ENCODE data around the gene FAM184A.
A peak's percentile ranks its signal among the peaks of the same experiment; 100 is the strongest.

The FAM184A gene

DNA sequence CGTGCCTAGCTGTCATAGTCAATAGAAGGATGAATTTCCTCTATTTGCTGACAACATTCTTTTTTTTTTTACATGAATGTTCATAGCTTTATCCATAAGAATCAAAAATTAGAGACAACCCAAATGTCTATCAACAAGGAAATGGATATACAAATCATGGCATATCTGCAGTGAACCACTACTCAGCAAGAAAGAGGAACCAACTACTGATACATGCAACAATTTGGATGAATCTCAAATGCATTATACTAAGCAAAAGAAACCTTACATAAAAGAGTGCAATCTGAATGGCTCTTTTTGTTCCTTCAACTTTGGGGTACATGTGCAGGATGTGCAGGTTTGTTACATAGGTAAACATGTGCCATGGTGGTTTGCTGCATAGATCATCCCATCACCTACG is 125.8 kb downstream of the FAM184A start:
- DNase-seq, result peak; percentile 12 to 14

DNA sequence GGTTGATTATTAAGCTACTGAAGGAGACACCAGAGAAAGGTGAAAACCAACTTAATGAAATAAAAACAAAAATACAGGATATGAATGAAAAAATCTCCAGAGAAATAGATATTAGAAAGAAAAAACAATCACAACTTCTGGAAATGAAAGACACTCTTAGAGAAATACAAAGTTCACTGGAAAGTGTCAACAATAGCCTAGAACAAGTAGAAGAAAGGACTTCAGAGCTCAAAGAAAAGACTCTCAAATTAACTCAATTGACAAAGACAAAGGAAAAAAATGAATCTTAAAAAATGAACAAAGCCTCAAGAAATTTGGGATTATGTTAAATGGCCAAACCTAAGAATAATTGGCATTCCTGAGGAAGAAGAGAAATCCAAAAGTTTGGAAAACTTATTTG is 133.2 kb downstream of the FAM184A start:
- no peak for DNase-seq

DNA sequence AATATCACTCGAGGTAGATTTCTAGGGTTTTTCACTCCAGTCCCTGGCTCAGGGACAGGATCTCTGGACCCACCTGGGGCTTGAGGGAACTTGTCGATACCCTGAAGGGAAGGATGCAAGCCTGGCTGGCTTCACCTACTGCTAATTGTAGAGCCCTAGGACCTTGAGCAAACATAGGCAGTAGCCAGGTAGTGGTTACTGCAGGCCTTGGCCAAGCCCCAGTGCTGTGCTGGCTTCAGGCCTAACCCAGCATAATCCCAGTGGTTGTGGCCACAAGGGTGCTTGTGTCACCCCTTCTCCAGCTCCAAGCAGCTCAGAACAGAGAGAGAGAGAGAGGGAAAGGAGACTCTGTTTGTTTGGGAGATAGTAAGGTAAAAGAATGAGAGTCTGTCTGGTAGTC is 137.7 kb downstream of the FAM184A start:
- DNase-seq, result no peak

DNA sequence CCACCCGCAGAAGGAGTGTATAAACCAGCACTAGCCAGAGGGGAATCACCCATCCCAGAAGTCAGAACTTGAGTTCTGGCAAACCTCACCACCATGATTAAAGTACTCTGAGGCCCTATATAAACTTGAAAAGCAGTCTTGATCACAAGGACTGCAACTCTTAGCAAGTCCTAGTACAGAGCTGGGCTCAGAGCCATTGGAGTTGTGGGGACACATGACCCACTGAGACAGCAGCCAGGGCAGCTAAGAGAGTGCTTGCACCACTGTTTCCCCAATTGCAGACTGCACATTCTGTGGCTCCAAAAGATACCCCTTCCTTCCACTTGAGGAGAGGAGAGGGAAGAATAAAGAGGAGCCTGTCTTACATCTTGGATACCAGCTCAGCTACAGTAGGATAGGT is 138.8 kb downstream of the FAM184A start:
- DNase-seq, result no peak

DNA sequence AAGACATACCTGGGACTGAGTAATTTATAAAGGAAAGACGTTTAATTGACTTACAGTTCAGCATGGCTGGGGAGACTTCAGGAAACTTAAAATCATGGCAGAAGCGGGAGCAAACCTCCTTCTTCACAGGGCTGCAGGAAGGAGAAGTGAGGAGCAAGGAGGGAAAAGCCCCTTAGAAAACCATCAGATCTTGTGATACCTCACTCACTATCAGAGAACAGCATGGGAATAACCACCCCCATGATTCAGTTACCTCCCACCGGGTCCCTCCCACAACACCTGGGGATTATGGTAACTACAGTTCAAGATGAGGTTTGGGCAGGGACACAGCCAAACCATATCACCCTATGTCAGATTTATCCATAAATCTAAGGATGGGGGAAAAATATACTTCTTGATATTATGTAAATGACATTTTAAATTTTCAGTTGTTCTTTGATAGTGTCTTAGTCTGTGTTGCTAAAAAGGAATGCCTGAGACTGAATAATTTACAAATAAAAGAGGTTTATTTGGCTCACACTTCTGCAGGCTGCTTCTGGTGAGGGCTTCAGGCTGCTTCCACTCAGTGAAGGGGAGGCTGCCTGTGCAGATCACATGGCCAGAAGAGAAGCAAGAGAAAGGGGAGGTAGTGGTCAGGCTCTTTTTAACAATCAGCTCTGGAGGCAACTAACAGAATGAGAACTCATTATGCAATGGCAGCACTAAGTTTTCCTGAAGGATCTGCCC is 142.3 kb downstream of the FAM184A start:
- DNase-seq, result no peak

DNA sequence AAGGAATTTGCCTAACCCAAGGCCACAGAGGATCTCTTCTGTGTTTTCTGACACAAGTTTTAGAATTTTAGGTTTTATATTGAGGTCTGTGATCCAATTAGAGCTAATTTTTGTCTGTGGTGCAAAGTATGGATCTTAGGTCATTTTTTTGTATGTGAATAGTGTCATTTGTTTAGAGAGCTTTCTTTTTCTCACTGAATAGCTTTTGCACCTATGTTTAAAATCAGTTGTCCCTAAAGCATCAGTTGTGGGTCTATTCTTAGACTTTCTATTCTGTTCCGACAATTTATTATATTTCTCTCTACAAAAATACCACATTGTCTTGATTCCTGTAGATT is 143.2 kb downstream of the FAM184A start:
- no peak for DNase-seq

DNA sequence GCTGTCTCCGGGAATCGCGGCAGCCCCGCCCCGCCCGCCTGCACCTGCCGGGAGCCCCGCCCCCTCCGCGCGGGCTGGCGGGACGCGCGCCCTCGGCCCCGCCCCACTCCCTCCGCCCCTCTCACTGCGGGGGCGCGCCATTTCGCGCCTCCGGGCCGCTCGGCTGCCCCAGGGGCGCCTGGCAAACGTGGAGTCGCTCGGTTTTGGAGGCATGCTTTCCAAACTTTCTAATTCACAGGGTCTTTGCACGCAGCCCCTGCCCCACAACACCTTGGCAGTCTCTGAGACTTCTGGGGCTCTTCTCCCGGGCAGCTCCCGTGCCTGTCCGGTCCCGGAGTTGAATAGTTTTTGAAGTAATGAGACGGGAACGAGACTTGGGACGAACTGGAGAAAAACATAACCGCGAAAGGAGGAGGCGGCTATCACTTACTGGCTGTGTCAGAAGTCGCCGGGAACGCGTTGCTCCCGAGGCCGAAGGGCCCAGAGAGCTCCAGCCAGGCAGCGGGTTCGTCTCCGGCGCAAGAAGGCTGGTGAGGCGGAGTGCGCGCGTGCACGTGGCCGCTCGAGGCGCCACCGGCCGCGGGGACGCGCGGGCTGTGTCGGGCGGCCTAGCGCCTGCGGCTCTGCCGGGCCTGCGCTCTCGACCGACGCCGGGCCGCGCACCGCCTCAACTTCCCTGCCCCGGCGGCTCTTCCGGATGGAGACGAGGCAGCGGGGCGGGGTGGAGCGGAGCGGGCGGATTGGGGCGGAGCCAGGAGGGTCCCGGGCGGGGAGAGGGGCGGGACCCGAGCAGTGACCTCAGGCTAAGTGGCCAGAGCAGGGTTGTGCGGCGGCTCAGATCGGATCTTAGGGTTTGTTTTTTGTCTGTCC is 143.8 kb downstream of the FAM184A start, which contains the start of gene MCM9:
MCM9 (minus strand) TSS at position 699 of the 870 bp plus-strand sequence. CDS start 3,436 bp downstream, outside the sequence.
- peak; percentile 95 to 97 for DNase-seq

DNA sequence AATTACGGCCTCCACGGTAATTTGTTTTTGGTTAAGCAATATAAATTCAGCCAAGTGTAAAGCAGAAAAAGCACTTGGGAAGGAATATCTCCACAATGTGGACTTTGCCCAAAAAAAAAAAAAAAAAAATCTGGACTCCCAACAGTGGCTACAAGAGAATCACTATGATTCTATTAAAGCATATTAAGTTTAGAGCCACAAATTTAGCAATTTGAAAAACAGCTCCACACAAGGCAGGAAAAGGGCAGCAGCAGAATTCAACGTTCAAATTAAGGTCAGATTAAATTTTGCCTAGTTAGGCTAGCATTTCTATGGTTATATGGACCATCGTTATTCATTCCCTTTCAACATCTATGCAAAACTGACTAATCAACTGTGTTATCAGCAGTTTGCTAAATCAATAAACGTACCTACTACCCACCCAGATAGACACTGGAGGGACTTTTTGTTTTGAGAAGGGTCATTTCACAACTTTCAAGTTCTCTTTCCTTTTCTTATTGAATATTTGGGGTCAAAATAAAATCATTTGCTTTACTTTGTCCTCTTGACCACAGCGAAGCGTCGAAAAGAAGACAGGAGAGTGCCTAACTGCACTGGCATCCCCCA is 144.5 kb downstream of the FAM184A start:
- DNase-seq, result no peak

DNA sequence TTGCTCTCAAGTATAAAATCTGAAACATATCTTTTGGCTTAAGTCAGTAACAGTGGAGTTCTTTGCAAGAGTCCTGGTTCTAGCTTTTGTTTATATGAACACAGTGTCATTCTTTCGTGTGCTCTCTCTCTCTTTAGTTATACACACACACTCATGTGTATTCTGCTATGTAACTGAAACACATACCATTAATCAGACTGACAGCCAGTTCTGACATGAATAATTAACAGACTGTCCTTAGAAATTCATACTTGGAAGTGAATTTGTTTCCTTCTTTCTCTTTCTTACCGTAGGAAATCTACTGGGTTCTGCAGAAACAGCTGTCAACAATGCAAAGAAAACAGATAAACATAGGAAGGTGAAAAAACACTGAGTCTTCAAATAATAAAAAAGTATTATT is 146.0 kb downstream of the FAM184A start:
- DNase-seq, result no peak

DNA sequence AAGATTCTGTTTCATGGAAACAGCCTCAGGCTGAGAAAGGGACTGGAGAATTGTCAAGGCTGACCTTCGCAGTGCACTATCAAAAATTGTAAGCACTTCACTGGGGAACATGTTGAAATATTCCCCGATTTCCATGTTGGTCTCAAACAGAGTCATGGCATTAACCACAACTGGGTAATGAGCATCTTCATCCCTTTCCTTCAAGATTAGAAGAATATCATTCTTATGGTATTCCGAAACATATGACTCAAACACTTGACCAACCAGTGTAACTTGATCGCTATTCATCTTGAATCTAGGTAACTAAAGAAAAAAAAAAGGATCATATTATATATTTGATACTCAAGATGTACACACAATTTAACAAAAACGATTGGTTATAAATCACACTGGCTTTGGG is 147.0 kb downstream of the FAM184A start:
- no peak for DNase-seq

DNA sequence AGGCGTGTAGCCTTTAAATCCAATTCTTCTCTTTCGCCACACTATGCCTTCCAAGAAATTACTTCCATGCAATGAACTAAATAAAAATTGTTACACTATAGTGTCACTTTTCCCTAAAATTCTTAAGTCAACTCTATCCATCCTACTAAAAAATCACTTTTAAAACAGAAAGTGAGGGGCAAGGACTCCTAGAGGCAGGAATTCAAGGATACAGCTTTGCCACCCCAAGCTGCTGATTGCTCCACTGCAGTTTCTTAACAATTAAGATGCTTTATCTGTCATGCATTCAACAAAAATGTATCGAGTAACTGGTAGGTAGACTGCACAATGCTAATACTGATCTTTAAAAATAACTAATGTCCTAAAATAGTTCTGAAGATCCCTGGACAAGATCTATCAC is 147.8 kb downstream of the FAM184A start:
- no peak for DNase-seq

DNA sequence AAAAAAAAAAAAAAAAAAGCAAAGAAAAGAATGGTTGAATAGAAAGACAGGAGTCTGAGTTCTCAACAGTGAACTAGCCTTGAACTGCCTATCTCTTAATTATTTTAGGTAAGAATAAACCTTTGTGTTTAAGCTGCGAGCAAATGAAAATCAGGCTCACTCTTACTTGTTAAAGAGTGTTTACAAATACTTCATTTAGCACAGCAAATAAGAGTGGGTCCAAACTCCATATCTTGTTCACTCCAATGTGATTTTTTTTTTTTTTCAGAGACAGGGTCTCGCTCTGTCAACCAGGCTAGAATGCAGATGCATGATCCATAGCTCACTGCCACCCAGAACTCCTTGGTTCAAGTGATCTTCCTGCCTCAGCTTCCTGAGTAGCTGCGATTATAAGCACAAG is 155.4 kb downstream of the FAM184A start:
- DNase-seq, result no peak

DNA sequence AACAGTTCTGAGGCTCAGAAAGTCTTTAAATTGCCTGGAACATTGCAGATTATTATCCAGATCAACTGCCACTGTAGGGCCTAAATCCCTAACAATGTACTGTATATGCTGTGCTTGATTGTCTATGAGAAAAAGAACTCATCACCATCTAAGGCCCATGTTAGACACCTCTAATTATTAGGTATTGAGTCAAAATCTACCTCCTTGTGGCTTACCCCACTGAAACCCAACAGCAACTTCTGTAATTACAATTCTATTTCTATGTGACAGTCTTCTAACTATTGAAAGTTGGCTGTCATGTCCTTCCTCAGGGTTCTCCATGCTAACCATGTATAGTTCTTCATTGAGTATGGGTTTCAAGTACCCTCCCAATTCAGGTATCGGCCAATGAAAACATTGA is 157.4 kb downstream of the FAM184A start:
- no peak for DNase-seq

DNA sequence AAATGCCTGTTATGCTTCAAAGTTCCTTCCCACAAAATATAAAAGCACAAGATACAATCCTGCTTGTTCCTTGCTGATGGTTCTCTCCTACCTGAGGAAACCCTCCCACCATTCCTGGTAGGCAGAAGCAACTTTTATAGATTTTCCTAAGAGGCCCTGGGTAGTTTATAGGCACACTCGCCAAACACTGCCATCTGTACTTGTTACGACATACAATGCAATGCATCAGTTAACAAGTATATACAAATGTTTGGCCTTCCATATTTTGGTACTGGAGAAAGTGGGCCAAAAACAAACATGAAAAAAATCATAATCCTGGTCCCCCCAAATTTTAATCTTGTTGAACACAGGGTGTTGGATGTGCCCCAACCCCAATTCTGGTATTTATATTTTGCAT is 160.1 kb downstream of the FAM184A start:
- no peak for DNase-seq

DNA sequence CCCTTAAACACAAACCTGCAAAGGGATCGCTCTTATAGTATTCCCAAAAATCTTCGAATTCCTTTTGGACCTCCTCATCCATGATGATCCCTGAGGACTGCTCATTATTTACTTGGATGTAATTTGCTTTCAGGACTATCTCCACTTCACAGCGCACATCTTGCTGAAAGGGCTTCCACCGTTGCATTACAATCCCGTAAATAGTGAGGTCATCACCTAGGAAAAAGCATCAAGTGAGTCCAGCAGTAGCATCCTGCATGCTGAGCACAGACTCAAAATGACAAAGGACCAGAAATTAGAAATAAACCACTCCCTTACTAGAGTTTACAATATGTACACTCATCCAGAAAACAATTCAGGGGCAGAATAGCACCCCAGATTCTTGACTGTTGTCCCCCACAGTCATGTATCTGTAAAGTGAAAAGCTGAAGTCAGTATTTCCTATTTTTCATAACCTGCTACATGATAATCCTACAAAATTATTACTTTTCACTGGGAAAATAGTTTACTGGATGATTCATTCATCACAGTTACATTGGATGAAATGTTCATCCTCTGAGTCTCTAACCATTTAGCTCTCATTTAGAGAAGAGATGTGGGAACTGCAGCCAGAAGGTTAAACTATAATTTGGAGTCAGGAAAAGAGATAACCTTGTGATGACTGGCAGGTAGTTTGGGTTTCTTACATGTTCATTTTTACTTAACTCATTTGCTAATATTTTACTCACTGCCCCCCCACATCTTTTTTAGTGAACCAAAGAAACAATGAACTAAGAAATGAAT is 160.7 kb downstream of the FAM184A start:
- DNase-seq, result no peak

DNA sequence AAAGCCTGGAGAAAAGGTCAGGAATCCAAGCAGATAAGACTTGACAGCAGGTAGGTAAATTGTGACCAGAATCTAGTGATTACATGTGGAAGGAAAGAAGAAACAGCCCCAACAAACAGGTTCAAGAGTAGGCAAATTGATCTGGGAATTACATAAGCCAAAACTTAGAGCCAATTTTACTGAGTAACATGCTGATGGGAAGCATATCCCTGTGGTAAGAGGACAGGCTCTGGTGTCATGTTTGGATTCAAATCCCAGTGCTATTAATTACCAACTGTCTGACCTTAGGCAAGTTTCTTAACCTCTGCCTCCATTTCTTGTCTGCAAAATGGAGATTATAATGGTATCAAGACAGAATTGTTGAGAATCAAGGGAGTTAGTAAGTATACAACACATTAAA is 163.9 kb downstream of the FAM184A start:
- DNase-seq, result no peak

DNA sequence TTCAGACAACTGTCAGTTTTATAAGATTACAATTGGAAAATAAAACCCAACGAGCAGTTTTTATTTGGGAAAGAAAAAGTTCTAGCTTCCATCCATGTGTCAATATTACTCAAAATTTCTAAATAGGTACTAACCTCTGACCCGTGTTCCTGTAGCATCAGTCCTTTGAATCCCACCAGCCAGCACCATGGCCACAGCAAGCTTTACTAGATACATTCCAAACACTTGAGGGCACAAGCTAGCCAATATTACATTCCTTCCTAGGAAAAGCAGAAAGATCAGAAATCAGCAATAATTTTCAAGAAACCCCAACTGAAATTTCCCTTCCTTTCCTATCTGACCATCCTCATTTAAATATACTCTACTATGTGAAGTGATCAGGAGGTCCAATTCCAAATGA is 165.3 kb downstream of the FAM184A start:
- no peak for DNase-seq

DNA sequence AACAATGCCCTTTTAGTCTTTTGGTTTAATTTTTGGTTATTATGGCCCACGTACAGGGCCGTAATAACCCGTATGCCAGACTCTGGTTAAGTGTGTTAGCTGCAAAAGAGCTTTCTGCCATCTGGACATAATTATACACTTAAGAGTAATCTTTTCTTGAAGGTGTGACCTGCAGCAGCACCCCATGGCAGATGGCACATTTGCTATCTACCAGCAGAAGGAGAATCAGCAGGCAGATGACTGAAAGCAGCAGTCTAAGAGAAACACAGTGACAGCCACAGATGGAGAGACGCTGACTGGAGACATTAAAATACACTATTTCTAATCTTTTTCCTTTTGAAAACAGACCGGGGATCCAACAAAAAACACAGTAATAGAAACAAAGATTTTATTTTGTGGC is 165.8 kb downstream of the FAM184A start:
- DNase-seq, result no peak

All from AML-193 (cell line).